Measurements from ENCODE around the gene CCL8. TPM values are rescaled to one million over a fixed set of nuclear protein-coding genes. Genes with fewer than 3 reads are reported as not detected.

CCL8 gene
- total RNA-seq, 1 donor from 2014 or later = 1.5 TPM

GRCh38 chr17:34352191-34352590 is 33.0 kb downstream of the CCL8 start:
- Histone ChIP-seq H3K27ac (no peak overlapping the region), H3K9me3 (no peaks in the 10 kb centered on the region), H3K36me3 (no peaks in the 10 kb centered on the region), H3K27me3 (no peaks in the 10 kb centered on the region), H3K4me1 (peaks cover 8% of the 10 kb centered on the region), H3K4me3 (no peak overlapping the region)
- TF ChIP-seq, protein P1, sequence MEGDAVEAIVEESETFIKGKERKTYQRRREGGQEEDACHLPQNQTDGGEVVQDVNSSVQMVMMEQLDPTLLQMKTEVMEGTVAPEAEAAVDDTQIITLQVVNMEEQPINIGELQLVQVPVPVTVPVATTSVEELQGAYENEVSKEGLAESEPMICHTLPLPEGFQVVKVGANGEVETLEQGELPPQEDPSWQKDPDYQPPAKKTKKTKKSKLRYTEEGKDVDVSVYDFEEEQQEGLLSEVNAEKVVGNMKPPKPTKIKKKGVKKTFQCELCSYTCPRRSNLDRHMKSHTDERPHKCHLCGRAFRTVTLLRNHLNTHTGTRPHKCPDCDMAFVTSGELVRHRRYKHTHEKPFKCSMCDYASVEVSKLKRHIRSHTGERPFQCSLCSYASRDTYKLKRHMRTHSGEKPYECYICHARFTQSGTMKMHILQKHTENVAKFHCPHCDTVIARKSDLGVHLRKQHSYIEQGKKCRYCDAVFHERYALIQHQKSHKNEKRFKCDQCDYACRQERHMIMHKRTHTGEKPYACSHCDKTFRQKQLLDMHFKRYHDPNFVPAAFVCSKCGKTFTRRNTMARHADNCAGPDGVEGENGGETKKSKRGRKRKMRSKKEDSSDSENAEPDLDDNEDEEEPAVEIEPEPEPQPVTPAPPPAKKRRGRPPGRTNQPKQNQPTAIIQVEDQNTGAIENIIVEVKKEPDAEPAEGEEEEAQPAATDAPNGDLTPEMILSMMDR (IDR thresholded peaks at IDR 0.05) = no peak
- intact Hi-C loops (cut with DNase I) = no loop called here
- DNase-seq (no peak), ATAC-seq (no peak)

- ATAC-seq (no peak), DNase-seq (no peak)
- Histone ChIP-seq H3K27ac (no peak overlapping the region), H3K9me3 (no peaks in the 10 kb centered on the region), H3K27me3 (no peaks in the 10 kb centered on the region), H3K4me1 (peaks cover 8% of the 10 kb centered on the region), H3K4me3 (no peak overlapping the region), H3K36me3 (no peaks in the 10 kb centered on the region)
- intact Hi-C loops (cut with DNase I) = no loop called here
- TF ChIP-seq, protein P1 (IDR thresholded peaks at IDR 0.05) = no peak
Measured at GRCh38 chr17:34354637-34355036, 35.4 kb downstream of the CCL8 start.

DNA sequence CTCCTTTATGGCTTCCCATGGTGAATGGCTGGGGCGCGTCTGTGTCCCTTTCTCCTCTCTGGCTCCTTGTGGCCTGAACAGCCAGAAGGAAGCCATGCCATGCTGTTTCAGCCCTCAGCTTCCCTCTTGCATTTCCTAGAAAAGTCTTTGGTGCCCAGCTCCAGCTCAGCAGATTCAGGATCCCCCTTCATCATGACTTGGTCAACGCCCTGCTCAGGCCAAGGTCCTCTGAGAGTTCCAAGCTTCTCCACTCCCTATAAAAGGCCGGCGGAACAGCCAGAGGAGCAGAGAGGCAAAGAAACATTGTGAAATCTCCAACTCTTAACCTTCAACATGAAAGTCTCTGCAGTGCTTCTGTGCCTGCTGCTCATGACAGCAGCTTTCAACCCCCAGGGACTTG is 37.0 kb downstream of the CCL8 start, which contains the start of gene CCL13:
Gene CCL13, plus strand, starts transcription at position 287 of the 400 bp plus-strand sequence. Its CDS starts 47 bp downstream, at position 334.
- H3K4me1 ChIP-seq = peaks cover 8% of the 10 kb centered on the region
- no peaks in the 10 kb centered on the region for H3K27me3 ChIP-seq
- H3K36me3 ChIP-seq = no peaks in the 10 kb centered on the region
- DNase-seq (no peak), ATAC-seq (peak; percentile 39)
- TF ChIP-seq, protein P1 (IDR thresholded peaks at IDR 0.05) = no peak
- no peak within 1 kb of the TSS for H3K4me3 ChIP-seq
- H3K9me3 ChIP-seq = no peaks in the 10 kb centered on the region
- H3K27ac ChIP-seq = no peak within 1 kb of the TSS
- intact Hi-C loops (cut with DNase I) = no loop called here

- ATAC-seq (no peak), DNase-seq (no peak)
- H3K27me3 ChIP-seq = no peaks in the 10 kb centered on the region
- no peaks in the 10 kb centered on the region for H3K9me3 ChIP-seq
- H3K36me3 ChIP-seq = no peaks in the 10 kb centered on the region
- H3K4me3 ChIP-seq = no peak overlapping the region
- H3K27ac ChIP-seq = no peak overlapping the region
- intact Hi-C loops (cut with DNase I) = no loop called here
- TF ChIP-seq, protein P1 (IDR thresholded peaks at IDR 0.05) = no peak
- peaks cover 8% of the 10 kb centered on the region for H3K4me1 ChIP-seq
Measured at GRCh38 chr17:34357398-34357797, 38.2 kb downstream of the CCL8 start.

DNA sequence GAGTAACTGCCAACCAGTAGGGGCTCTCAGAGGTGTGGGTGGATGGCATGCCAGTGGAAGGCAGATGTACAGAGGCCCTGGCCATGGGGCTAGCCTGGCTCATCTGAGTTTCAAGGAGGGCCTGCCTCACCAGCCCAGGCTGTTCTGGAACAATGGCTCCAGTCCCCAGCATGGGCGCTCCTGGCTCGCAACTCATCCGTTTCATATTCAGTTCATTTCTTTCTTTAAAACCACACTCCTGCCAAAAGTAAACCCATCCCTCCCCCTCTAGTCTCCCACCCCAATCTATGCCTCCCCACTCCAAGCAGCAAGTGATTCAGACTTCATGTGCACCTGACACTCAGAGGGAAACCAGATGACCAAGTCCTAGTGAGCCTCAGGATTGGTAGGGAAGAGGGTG is 39.4 kb downstream of the CCL8 start:
- Histone ChIP-seq H3K36me3 (no peaks in the 10 kb centered on the region), H3K4me1 (peaks cover 8% of the 10 kb centered on the region), H3K27me3 (no peaks in the 10 kb centered on the region), H3K27ac (no peak overlapping the region), H3K9me3 (no peaks in the 10 kb centered on the region), H3K4me3 (no peak overlapping the region)
- intact Hi-C loops (cut with DNase I) = no loop called here
- TF ChIP-seq, protein P1 (IDR thresholded peaks at IDR 0.05) = no peak
- ATAC-seq (no peak), DNase-seq (no peak)
